Dermis lymphatic vessel endothelial cell (primary cell): ENCODE data around the gene QTRT2. TPM values are rescaled to one million over a fixed set of nuclear protein-coding genes. Genes with fewer than 3 reads are reported as not detected.

Experiments
- total RNA-seq: library from RNA; depleted of rRNA; stranded (reverse); fragments of >200 nt; gene quantifications from 2 replicates; pipeline ENCODE4 v1.2.1, GENCODE V29; 2014

The QTRT2 gene
- total RNA-seq = 26.0 and 26.7 TPM in 2 replicates

GRCh38 chr3:114056130-114057010, at the start of gene QTRT2, which contains the start of gene CCDC191:
QTRT2 (plus strand) TSS chr3:114056737; CDS start chr3:114065258, 8,521 bp downstream.
CCDC191 (minus strand) TSS chr3:114056526; CDS start chr3:114056466, 60 bp downstream.

Other genes with a start within 250 kb of the QTRT2 start
- gene GRAMD1C, start 217.9 kb upstream of the QTRT2 start, total RNA-seq = 26.9 and 30.3 TPM in 2 replicates
- 17.9 and 35.5 TPM in 2 replicates for gene ZDHHC23, start 108.7 kb upstream of the QTRT2 start, total RNA-seq
- gene CCDC191, start 211 bp upstream of the QTRT2 start, total RNA-seq = 1.3 and 1.9 TPM in 2 replicates
- gene DRD3, start 122.3 kb downstream of the QTRT2 start, total RNA-seq = not detected in 2 replicates
- not detected in 2 replicates for gene ZNF80, start 180.8 kb downstream of the QTRT2 start, total RNA-seq
- not detected in 2 replicates for gene TIGIT, start 237.3 kb downstream of the QTRT2 start, total RNA-seq